ENCODE results near the gene AGAP3. TPM values are rescaled to one million over a fixed set of nuclear protein-coding genes. Genes with fewer than 3 reads are reported as not detected.

Gene AGAP3
- total and polyA plus RNA-seq, 2 donors (not counting 1 experiment from before 2014, with no cell fraction given): 32.9 to 34.2 TPM

DNA sequence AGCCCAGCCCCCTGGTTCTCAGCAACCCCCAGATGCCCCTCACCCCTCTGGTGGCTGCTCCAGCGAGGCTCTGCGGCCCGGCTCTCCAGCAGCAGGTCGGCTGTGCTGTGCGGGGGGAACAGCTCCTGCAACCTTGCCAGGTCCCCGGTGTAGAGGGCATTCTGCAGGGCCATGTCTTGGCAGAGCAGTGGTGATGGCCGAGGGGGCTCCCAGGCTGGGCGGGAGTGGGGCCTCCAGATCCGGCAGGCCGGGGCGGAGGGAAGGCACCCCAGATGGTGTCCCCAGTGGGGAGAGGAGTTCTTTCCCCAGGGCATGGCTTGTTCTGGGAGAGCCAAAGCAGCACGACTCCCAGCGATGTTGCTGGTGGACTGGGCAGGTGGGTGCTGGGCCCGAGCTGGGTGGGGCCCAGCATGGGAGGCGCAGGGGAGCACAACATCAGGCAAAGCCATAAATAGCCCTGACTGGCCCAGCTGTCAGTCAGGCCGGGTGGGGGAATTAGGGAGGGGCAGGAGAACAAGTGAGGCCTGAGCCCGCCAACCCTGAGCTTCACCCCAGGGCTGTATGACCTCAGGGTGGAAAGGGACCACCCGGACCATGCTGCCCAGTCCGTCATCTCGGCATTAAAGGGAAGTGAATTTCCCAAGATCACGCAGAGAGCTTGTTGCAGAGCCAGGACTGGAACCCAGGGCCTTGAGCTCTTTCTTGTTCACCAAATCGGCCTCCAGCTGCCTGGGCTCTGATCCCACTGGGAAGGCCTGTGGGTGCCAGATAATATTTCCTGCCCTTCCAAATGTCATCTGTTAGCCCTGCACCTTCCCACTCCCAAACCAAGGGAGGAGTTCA lies 101.4 kb downstream of the AGAP3 start:
- no peak overlapping the region for H3K9ac ChIP-seq (ENCODE audit: insufficient read depth, low read length)
- peaks cover 27% of the 10 kb centered on the region for H3K27me3 ChIP-seq (ENCODE audit: control insufficient read depth, insufficient read depth, low read length)
- no peaks in the 10 kb centered on the region for H3K9me3 ChIP-seq (ENCODE audit: control insufficient read depth, insufficient read depth, low read depth, low read length)
- no peak overlapping the region for H3K27ac ChIP-seq (ENCODE audit: insufficient read depth, low read length)
- H3K36me3 ChIP-seq (ENCODE audit: control insufficient read depth, insufficient read depth, low read length): no peaks in the 10 kb centered on the region
- H3K79me2 ChIP-seq (ENCODE audit: control insufficient read depth, insufficient read depth, low read length): no peaks in the 10 kb centered on the region
- TF ChIP-seq, protein P1, sequence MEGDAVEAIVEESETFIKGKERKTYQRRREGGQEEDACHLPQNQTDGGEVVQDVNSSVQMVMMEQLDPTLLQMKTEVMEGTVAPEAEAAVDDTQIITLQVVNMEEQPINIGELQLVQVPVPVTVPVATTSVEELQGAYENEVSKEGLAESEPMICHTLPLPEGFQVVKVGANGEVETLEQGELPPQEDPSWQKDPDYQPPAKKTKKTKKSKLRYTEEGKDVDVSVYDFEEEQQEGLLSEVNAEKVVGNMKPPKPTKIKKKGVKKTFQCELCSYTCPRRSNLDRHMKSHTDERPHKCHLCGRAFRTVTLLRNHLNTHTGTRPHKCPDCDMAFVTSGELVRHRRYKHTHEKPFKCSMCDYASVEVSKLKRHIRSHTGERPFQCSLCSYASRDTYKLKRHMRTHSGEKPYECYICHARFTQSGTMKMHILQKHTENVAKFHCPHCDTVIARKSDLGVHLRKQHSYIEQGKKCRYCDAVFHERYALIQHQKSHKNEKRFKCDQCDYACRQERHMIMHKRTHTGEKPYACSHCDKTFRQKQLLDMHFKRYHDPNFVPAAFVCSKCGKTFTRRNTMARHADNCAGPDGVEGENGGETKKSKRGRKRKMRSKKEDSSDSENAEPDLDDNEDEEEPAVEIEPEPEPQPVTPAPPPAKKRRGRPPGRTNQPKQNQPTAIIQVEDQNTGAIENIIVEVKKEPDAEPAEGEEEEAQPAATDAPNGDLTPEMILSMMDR (conservative IDR thresholded peaks at IDR 0.05 in 1 of 2, IDR thresholded peaks at IDR 0.05 in 1 of 2; ENCODE audit: low read depth in 1 of 2, low read length in 2 of 2): no peak
- no peak for TF ChIP-seq EZH2 (IDR thresholded peaks at IDR 0.05; ENCODE audit: low read length, missing control alignments)
- H3K4me3 ChIP-seq (replicated peaks in 1 of 4; ENCODE audit: control extremely low read depth in 1 of 4, insufficient read depth in 1 of 4, low read depth in 3 of 4, low read length in 4 of 4): no peak overlapping the region
- H2AFZ ChIP-seq (ENCODE audit: low read length): no peak overlapping the region
- DNase-seq (ENCODE audit: low read depth in 2 of 2): no peak
- H3K4me2 ChIP-seq (ENCODE audit: extremely low read depth, insufficient read depth, low read length): no peak overlapping the region
- H4K20me1 ChIP-seq (ENCODE audit: control insufficient read depth, extremely low read depth, insufficient read depth, low read length): no peaks in the 10 kb centered on the region
- no peaks in the 10 kb centered on the region for H3K4me1 ChIP-seq (ENCODE audit: control insufficient read depth, extremely low read depth, insufficient read depth, low read length)

GRCh38 chr7:151188252-151188542 lies 101.9 kb downstream of the AGAP3 start:
- Histone ChIP-seq H2AFZ (ENCODE audit: low read length) (no peak overlapping the region), H3K4me3 (replicated peaks in 1 of 4; ENCODE audit: control extremely low read depth in 1 of 4, insufficient read depth in 1 of 4, low read depth in 3 of 4, low read length in 4 of 4) (no peak overlapping the region), H3K27ac (ENCODE audit: insufficient read depth, low read length) (no peak overlapping the region), H3K9ac (ENCODE audit: insufficient read depth, low read length) (no peak overlapping the region), H3K4me2 (ENCODE audit: extremely low read depth, insufficient read depth, low read length) (no peak overlapping the region), H3K27me3 (ENCODE audit: control insufficient read depth, insufficient read depth, low read length) (peaks cover 27% of the 10 kb centered on the region), H3K4me1 (ENCODE audit: control insufficient read depth, extremely low read depth, insufficient read depth, low read length) (no peaks in the 10 kb centered on the region), H3K9me3 (ENCODE audit: control insufficient read depth, insufficient read depth, low read depth, low read length) (no peaks in the 10 kb centered on the region), H3K79me2 (ENCODE audit: control insufficient read depth, insufficient read depth, low read length) (no peaks in the 10 kb centered on the region), H4K20me1 (ENCODE audit: control insufficient read depth, extremely low read depth, insufficient read depth, low read length) (no peaks in the 10 kb centered on the region), H3K36me3 (ENCODE audit: control insufficient read depth, insufficient read depth, low read length) (no peaks in the 10 kb centered on the region)
- DNase-seq (ENCODE audit: low read depth in 2 of 2): no peak
- TF ChIP-seq, protein P1 (conservative IDR thresholded peaks at IDR 0.05 in 1 of 2, IDR thresholded peaks at IDR 0.05 in 1 of 2; ENCODE audit: low read depth in 1 of 2, low read length in 2 of 2): no peak
- TF ChIP-seq EZH2 (IDR thresholded peaks at IDR 0.05; ENCODE audit: low read length, missing control alignments): no peak

GRCh38 chr7:151189038-151189437 lies 102.8 kb downstream of the AGAP3 start:
- H3K4me1 ChIP-seq (ENCODE audit: control insufficient read depth, extremely low read depth, insufficient read depth, low read length): no peaks in the 10 kb centered on the region
- no peak overlapping the region for H2AFZ ChIP-seq (ENCODE audit: low read length)
- H3K4me2 ChIP-seq (ENCODE audit: extremely low read depth, insufficient read depth, low read length): no peak overlapping the region
- H3K9ac ChIP-seq (ENCODE audit: insufficient read depth, low read length): no peak overlapping the region
- H3K4me3 ChIP-seq (replicated peaks in 1 of 4; ENCODE audit: control extremely low read depth in 1 of 4, insufficient read depth in 1 of 4, low read depth in 3 of 4, low read length in 4 of 4): no peak overlapping the region
- no peak overlapping the region for H3K27ac ChIP-seq (ENCODE audit: insufficient read depth, low read length)
- no peak for DNase-seq (ENCODE audit: low read depth in 2 of 2)
- H3K27me3 ChIP-seq (ENCODE audit: control insufficient read depth, insufficient read depth, low read length): peaks cover 27% of the 10 kb centered on the region
- H4K20me1 ChIP-seq (ENCODE audit: control insufficient read depth, extremely low read depth, insufficient read depth, low read length): no peaks in the 10 kb centered on the region
- no peaks in the 10 kb centered on the region for H3K9me3 ChIP-seq (ENCODE audit: control insufficient read depth, insufficient read depth, low read depth, low read length)
- H3K79me2 ChIP-seq (ENCODE audit: control insufficient read depth, insufficient read depth, low read length): no peaks in the 10 kb centered on the region
- TF ChIP-seq, protein P1 (conservative IDR thresholded peaks at IDR 0.05 in 1 of 2, IDR thresholded peaks at IDR 0.05 in 1 of 2; ENCODE audit: low read depth in 1 of 2, low read length in 2 of 2): no peak
- no peak for TF ChIP-seq EZH2 (IDR thresholded peaks at IDR 0.05; ENCODE audit: low read length, missing control alignments)
- H3K36me3 ChIP-seq (ENCODE audit: control insufficient read depth, insufficient read depth, low read length): no peaks in the 10 kb centered on the region

Data from fibroblast of lung (primary cell).